Measurements from ENCODE around the gene TRAPPC1. TPM values are rescaled to one million over a fixed set of nuclear protein-coding genes. Genes with fewer than 3 reads are reported as not detected.
A peak's percentile ranks its signal among the peaks of the same experiment; 100 is the strongest.

TRAPPC1 gene
- total RNA-seq, 2 donors from 2014 or later, result 53.7 to 72.7 TPM

DNA sequence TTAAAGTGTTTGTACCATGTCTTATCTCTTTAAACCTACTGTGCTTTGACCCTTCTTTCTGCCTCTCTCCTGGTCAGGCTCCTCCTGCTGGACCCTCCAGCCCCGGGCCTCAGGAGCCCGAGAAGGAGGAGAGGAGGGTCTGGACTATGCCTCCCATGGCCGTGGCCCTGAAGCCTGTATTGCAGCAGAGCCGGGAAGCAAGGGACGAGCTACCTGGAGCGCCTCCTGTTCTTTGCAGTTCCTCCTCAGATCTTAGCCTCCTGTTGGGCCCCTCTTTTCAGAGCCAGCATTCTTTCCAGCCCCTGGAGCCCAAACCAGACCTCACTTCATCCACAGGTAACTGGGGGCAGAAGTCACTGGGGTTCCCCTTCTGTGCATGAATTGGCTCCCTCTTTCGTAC is 13.9 kb upstream of the TRAPPC1 start:
- intact Hi-C loops (cut with DNase I), result no loop called here
- DNase-seq (ENCODE audit: low spot score), result no peak

DNA sequence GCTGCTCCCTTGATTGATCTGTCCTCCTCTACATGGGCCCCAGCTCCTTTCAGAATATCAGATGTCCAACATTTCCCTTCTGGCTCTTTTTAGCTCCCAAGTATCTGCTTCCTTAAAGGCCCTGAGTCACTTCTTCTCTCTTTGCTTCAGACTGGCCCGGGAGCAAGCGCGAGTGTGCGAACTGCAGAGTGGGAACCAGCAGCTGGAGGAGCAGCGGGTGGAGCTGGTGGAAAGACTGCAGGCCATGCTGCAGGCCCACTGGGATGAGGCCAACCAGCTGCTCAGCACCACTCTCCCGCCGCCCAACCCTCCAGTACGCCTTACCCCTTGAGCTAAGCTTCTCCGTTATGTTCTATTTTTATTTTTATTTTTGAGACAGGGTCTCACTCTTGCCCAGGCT is 12.6 kb upstream of the TRAPPC1 start:
- no peak for DNase-seq (ENCODE audit: low spot score)
- intact Hi-C loops (cut with DNase I), result no loop called here

DNA sequence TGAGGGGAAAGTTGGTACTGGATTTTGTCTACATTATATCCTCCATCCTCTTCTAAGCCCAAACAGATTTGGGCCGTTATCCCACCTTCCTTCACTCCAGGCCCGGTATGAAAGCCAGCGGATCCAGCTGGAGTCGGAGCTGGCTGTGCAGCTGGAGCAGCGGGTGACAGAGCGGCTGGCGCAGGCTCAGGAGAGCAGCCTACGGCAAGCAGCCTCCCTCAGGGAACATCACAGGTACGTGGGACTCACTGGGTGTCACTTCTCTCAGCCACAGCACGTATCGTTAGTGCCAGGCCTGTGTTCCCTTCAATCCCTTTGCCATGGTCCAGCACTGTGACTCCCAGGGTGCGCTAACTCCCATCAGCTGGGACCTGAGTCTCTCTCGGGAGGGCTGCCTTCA is 11.5 kb upstream of the TRAPPC1 start:
- intact Hi-C loops (cut with DNase I), result no loop called here

DNA sequence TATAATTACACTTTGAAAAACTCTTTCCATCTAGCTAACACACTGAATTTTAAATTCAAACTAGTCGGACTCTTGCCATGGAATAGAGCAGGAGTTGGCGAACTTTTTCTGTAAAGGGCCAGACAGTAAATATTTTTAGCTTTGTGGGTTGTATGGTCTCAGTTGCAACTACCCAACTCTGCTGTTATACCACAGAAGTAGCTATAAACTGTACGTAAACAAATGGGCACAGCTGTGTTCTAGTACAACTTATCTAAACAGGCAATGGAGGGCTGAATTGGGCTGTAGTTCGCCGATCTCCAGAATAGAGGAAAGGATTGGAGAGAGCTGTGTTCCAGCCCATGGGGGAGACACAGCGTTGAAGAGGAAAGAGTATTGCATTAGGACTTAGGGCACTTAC is 9.0 kb upstream of the TRAPPC1 start:
- DNase-seq (ENCODE audit: low spot score), result no peak
- intact Hi-C loops (cut with DNase I), result no loop called here

More for the DNA sequence above, 11.5 kb upstream of the TRAPPC1 start:
- no peak for DNase-seq (ENCODE audit: low spot score)

DNA sequence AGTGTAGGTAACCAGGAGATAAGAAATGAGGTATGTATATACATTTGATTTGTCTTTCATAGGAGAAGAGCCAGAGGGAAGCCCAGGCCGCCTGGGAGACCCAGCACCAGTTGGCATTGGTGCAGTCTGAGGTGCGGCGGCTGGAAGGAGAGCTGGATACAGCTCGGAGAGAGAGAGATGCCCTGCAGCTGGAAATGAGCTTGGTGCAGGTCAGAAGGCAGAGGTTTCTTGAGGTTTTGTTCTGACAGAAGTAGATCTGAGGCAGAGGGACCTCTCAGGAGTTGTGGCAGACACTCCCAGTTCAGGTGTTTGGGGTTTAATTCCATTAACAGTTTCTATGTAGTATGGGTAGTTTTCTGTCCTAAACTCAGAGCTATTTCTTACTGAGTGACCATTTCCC is 8.3 kb upstream of the TRAPPC1 start:
- DNase-seq (ENCODE audit: low spot score), result peak; percentile 37
- intact Hi-C loops (cut with DNase I), result no loop called here

DNA sequence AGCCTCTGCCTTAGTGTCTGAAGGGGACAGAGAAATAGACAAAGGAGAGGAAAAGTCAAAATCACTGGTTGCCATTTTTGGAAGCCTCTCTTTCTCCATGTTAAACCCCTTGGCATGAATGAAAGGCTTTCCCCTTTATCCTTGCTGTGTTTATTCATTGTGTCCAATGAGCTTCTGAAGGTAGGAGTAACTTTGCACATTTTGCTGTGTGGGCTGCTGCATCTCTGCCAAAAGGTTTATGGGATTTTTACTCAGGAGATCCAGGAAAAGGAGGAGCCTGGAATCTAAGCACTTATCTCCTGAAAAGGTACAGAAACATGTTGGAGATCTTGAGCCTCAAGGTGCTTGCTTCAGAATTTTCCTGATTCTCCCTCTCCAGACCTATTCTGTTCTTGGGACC is 4.1 kb upstream of the TRAPPC1 start:
- intact Hi-C loops (cut with DNase I), result loop anchor here in 1 of 2 donors (10.0 kb wide), 1 partner anchor 689 kb away; no protein-coding TSS in a partner anchor
- DNase-seq (ENCODE audit: low spot score), result no peak

DNA sequence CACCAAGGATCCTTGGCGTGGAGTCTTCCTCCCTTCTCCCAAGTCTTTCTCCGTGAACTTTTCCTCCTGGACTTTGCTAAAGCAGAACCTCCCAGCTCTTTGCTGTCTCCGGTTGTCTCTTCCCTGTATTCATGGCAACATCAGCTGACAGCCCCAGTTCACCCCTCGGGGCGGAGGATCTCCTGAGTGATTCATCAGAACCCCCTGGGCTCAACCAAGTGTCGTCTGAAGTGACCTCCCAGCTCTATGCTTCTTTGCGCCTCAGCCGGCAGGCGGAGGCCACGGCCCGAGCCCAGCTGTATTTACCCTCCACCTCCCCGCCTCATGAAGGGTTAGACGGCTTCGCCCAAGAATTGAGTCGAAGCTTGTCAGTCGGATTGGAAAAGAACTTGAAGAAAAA is 1.2 kb upstream of the TRAPPC1 start:
- DNase-seq (ENCODE audit: low spot score), result no peak
- intact Hi-C loops (cut with DNase I), result loop anchor here in 1 of 2 donors (10.0 kb wide), 1 partner anchor 692 kb away; no protein-coding TSS in a partner anchor

DNA sequence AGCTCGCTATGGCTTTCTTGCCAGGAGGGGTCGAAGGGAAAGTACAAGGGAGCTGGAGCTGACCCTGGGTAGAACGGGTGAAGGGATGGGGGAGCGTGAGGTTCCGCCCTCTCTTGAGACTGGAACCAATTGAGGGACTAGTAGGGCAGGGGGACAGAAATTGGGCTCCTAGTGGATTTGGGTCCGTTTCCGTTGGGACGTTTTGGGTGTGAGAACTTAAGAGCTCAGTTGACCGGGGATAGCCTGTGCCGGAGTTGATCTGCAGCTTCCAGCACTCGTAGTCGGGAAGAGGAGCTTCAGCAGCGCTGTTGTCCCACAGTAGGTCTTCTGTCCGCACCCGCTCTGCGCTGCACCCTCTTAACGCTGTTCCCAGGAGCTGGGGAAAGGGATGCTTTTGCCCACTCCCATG is 741 bp upstream of the TRAPPC1 start:
- no peak for DNase-seq (ENCODE audit: low spot score)
- intact Hi-C loops (cut with DNase I), result loop anchor here in 1 of 2 donors (10.0 kb wide), 1 partner anchor 692 kb away; no protein-coding TSS in a partner anchor

DNA sequence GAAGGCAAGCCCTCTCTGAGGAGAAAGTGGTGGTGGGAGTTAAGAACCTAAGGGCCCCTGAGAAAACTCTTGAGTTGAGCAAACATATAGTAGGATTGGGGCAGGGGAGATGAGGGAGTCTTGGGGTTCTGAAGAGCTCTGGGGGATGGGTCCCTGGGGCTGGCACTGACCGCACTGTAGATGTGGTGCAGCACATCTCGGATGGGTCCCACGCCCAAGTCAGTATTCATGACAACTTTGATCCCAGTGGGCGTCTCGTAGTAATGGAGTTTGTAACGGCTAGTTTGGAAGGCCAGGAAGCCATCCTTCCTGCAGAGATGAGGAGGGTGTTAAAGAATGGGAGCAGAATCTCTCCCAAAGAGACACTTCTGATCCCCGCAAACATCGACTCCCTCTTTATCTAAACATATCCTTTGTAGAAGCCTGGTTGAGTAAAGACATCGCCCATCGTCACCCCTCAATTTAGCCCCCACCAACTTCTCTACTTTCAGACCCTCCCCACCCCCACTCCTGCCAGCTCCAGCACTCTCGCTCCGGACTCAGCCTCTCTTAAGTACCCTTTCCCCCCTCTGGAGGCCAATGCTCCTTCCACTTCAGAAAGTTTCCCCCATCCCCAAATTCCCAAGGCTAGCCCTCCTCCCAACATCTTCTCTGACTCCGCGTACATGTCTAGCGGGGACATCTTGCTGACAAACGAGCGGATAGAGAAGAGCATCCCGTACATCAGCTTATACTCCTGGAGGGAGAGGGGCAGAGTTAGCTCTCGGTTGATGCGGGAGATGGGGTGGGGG is 710 bp downstream of the TRAPPC1 start:
- intact Hi-C loops (cut with DNase I), result loop anchor here in 1 of 2 donors (10.0 kb wide), 1 partner anchor 694 kb away; no protein-coding TSS in a partner anchor
- DNase-seq (ENCODE audit: low spot score), result no peak

DNA sequence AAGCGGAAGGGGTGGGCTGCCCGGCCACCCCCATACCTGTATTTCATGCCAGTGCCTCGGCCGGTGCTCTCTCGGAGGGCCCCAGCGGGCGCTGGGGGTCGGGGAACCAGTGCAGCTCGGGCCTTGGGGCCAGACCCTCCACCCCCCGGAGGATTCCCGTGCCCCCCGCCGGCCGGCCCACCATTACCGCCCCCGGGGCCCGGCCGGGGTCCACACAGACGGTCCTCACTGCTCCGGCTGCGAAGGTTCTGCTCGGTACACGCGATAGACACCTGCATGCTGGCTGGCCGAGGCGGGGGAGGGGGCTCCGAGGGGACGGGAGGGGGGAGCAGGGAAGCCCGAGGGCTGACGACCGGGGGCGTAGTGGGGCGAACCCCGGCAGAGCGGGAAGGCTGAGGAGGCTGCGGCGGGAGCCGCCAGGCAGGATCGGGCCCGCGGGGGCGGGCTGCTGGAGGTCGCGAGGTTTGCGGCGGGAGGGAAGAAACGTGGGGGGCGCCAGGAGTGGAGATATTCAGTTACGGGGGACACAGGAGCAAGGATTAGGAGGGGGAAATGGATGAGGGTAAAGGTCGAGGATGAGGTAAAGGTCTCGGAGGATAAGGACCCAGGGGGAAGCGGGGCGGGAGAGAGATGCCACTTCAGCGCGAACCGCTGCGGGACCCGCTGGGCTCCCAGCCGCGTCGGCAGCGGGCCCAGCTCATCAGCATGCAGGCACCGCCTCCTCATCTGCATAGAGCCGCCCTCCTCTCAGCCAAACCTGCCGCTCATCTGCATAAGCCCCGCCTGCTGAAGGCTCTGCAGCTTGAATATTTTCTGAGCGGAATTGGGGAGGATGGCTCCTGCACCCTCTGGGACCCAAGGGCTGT is 2.4 kb downstream of the TRAPPC1 start, which contains the start of gene KCNAB3:
Gene KCNAB3, minus strand, starts transcription at position 699 of the 866 bp plus-strand sequence. Its CDS starts 421 bp downstream, at position 278.
- intact Hi-C loops (cut with DNase I), result loop anchor here in 1 of 2 donors (10.0 kb wide), 1 partner anchor 695 kb away; no protein-coding TSS in a partner anchor
- DNase-seq (ENCODE audit: low spot score), result peak; percentile 87

DNA sequence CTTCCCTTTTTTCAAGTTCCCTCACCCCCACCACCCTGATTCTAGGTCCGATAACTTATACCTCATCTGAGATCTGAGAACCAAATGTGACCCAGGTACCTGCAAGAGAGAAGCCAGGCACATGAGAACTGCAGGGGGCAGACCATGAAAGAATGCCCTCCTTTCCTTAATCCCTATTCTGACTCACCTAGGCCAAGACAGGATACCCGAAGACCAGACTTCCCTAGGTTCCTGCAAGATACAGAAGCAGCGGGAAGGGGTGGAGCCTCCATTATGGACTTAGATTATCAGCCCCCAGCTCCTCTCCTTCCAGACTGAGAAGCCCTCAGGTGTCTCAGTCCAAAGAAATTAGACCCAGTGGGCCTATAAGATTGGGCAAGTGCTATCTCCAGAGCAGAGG is 4.2 kb downstream of the TRAPPC1 start:
- intact Hi-C loops (cut with DNase I), result loop anchor here in 1 of 2 donors (1.0 kb wide), 1 partner anchor 37 kb away; no protein-coding TSS in a partner anchor
- DNase-seq (ENCODE audit: low spot score), result no peak

DNA sequence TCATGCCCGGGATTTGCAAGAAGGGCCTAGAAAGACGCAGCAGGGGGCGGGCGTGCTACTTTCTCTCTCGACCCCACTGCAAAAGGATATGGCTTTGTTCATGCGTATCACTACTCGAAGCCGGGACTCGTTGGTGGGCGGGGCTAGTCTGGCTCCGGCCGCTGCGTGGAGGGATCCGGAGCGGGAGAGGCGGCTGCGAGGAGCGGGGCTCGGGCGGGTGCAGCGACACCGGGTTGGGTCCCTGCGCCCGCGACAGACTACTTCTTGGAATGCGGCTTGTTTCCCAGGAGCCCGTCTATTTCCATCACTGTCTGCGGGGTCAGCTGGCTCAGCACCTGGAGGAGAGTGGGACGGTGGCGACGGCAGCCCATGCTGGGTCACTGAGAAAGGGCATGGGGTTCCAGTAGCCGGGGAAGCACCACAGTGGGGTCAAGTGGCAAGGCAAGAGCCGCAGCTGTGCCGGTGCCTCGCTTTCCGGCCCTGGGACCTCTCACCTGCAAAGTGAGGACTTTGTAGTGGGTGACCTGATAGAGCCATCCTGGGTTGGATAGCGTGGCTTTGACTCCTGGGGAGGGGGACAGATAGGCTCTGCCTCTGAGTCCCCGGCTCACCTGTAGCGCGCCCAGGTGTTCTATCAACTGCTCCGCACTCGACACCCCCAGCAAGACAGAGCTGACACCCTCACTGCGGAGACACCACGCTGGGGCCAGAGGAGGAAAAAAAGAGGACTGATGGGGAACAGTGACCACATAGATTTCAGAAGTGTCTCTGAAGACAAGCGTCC is 8.7 kb downstream of the TRAPPC1 start:
- intact Hi-C loops (cut with DNase I), result no loop called here
- peak; percentile 96 for DNase-seq (ENCODE audit: low spot score)

DNA sequence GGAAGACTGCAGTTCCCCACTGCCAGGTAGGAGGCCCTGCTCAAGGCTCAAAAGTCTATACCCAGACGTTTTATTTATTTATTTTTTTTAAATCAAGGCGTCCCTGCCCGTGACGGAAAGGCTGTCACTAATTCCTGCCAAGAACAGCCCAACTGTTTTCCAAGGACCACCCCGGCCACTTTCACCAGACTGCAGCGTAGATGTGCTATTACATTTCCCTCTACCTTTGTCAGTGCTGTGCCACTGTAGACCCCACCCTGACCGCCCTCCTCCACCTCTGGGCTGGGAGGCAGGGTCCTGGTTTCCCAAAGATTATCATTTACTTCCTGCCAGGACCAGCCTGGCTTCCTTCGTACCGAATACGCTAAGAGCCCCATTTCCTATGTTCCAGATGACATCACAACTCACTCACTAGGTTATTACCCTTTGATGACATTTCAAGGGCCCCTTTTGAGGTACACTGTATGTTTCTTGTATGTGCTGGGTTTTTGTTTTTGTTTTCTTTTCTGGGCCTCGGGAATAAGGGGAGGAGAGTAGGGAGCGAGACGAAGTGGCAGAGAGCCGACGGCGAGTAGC is 9.4 kb downstream of the TRAPPC1 start:
- no peak for DNase-seq (ENCODE audit: low spot score)
- intact Hi-C loops (cut with DNase I), result no loop called here

DNA sequence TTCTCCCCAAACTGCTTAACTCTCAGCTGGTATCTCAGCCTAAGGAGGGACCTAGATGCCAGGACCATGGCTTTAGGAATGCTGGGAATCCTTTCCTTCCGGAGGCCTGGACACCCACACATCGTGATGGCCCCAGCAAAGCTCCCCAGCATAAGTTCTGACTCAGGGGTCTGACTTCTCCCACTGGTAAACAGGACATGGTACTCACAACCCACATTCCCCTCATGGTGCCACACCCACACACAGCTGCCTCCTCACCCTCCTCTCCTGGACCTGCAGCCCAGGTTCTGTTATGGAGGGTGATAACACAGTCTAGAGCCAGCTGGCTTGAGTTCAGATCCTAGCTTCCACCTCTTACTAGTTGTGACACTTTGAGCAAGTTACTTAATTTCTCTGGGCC is 14.9 kb downstream of the TRAPPC1 start:
- intact Hi-C loops (cut with DNase I), result no loop called here
- no peak for DNase-seq (ENCODE audit: low spot score)

DNA sequence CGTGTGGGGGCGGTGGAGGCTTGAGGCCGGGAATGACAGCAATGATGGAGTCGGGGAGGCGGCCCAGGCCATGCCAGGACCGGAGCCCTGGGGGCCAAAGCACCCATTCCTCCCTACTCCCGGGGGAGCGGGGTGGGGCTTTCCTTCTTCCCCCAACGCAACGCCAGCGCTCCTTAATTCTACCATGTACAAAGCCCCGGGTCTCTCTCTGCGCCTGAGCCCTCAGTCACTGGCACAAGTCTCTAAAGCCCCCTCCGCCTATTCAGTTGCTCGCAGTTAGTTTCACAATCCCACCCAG is 15.4 kb downstream of the TRAPPC1 start:
- intact Hi-C loops (cut with DNase I), result no loop called here
- DNase-seq (ENCODE audit: low spot score), result no peak

DNA sequence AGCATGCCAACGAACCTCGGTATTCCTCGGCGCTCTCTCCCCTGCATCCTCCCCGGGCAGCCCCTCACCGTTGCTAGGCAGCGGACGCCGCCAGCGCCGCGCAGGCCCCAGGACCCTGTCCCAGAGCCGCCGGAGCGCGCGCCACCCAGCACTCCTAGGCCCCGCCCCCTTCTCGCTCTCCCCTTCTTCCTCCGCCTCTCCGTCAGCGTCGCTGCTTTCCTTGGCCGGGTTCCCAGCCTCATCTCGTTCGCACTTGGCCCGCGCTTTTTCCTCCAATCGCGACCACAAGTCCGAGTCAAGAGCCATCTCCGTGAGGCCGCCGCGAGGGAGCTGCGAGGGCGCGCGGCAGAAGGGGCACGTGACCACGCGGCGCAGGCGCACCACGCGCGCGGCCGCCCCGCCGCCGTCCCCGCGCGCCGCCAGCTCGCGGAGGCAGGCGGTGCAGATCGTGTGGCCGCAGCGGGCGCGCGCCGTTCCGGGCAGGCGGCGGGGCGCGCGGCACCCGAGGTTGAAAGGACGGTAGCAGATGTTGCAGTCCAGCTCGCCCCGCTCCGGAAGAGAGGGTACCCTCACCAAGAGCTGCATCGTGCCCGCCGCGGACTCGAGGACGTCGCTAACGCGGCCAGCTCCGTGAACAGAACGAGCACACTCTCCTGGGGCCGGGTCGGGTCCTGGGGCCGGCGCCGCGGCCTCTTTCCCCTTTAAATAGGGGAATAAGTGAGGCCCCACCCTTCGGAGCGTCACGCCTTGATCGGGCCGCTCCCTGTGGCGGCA is 15.9 kb downstream of the TRAPPC1 start, which contains the start of gene RNF227:
Gene RNF227, minus strand, starts transcription at position 679 of the 774 bp plus-strand sequence. Its CDS starts 94 bp downstream, at position 585.
- intact Hi-C loops (cut with DNase I), result no loop called here
- DNase-seq (ENCODE audit: low spot score), result peak; percentile 98

DNA sequence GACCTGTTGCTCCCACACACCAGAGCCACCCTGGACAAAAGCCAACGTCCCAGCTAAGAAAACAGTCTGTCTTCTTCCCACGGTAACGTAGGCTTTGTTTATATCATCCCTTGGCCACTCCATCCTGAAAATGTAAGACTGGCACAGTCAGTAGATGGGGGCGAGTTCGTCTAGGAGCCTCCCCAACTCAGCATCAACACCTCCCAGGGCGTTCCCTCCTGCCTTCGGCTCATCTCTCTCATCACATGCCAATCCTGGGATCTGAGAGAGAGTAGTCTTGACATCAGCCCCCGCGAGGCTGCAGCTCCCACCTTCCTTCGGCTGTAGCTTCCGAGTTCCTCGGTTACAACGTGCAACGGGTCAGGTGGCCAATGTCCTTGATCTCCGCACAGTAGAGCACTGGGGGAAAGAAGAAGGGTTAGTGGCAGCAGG is 16.6 kb downstream of the TRAPPC1 start:
- intact Hi-C loops (cut with DNase I), result no loop called here
- no peak for DNase-seq (ENCODE audit: low spot score)

DNA sequence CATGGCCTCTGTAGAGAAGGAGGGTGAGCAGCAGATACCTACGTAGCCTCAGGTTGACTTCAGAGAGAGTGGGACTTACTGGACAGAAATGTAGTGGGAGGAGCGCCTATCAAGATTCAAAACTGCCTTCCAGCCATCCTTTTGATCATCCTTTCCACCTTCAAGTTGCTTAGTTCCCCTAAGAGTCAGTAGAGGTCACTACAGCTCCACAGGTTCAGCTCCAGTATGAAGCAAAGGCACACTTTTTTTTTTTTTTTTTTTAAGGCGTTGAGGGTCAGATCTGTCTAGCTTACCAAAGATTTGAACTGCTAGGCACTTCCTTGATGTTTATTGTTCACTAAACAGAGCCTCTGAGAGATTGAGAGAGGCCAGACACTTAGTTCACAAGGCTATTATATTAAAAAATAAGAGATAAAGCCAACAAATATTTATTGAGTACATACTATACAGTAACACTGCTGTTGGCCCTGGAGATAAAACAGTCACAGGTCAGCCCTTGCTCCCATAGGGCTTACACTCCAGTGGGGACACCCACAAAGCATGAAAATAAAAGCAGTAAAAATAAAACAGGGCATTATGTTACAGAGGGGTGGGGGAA is 18.7 kb downstream of the TRAPPC1 start:
- no peak for DNase-seq (ENCODE audit: low spot score)
- intact Hi-C loops (cut with DNase I), result loop anchor here in 1 of 2 donors (5.0 kb wide), 1 partner anchor 79 kb away; no protein-coding TSS in a partner anchor
